ENCODE data around the gene MED10. TPM values are rescaled to one million over a fixed set of nuclear protein-coding genes. Genes with fewer than 3 reads are reported as not detected.

MED10 gene, protein sequence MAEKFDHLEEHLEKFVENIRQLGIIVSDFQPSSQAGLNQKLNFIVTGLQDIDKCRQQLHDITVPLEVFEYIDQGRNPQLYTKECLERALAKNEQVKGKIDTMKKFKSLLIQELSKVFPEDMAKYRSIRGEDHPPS
- total RNA-seq: 10 to 100 TPM; 24.4 to 24.5 TPM
- long read RNA-seq, transcript MED10-201 (4 exons, 1,141 nt): major isoform, 13 of 20 reads
- long read RNA-seq, partial matches to known transcripts: 0 of 20 reads
- long read RNA-seq, other reads (novel, unspliced or antisense): 6 of 20 reads

DNA sequence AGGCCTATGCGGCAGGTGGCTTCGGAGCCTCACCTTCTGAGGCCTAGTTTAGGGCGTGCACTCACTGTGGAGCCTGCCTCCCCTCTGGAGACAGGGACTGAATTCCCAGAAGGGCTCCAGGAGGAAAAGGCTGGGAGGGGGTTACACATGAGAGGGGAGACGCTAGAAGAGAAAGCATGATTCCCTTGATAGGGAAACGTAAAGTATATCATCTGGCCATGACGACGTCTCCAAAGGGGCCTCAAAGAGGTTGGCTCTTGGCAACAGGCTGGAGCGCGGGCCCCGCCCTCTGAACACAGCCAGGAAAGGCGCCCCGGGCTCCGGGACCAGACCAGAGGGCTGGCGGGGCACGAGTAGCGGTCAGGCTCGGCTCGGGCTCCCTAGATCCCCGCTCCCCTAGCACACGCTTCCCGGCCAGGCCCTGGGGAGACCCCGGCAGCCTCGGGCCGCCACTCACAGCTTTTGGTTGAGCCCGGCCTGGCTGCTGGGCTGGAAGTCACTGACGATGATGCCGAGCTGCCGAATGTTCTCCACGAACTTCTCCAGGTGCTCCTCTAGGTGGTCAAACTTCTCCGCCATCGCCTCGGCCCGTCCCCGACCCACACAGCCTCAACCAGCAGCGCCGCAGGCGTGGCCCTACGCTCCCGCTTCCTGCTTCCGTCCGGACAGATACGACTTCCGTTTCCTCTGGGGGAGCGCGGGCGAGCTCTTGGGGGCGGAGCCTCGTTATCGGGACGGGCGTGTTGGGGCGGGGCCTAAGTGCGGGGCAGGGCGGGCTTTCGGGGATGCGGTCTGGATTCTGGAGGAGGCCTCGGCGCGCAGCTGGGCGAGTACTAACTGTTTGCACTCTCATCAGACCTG, at the start of gene MED10:
Gene MED10 (minus strand): TSS at position 643 of the 861 bp plus-strand sequence. CDS start 64 bp downstream, at position 579.
- peak; percentile 99 to 100 for ATAC-seq
- intact Hi-C loops (cut with DNase I): loop anchor here in 1 of 2 donors (5.0 to 10.0 kb wide), 2 partner anchors 54 to 367 kb away; no protein-coding TSS in a partner anchor
- peak; percentile 97 for DNase-seq

DNA sequence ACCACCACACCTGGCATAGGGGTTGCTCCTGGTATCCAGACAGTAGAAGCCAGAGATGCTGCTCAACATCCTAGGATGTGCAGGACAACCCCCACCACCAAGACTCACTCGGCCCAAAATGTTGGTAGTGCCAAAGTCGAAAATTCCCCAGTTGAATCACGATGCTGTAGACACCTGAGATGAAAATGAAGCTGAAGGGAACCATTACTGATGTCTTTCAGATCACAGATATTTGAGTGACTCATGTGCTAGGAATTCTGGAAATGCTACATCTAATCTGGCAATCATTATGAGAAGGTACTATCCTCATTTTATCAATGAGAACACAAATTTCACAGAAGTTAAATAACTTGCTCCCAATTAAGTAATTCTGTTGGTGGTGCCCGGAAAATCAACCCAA, 49.3 kb upstream of the MED10 start:
- intact Hi-C loops (cut with DNase I): no loop called here
- DNase-seq (no peak), ATAC-seq (no peak)

DNA sequence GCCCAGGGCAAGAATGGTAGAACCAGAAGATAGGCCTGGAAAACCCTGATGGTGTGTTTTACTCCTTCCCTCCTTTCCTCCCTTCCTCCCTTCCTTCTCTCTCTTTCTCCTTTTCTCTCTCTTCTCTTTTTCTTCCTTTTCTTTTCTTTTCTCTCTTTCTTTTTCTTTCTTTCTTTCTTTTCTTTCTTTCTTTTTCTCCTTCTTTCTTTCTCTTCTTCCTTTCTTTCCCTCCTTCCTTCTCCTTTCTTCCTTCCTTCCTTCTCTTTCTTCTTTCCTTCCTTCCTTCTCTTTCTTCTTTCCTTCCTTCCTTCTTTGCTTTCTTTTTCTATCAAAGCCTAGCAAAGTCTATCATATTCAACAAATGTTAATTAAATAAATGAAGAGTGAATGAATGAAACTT, 46.4 kb upstream of the MED10 start:
- intact Hi-C loops (cut with DNase I): no loop called here

DNA sequence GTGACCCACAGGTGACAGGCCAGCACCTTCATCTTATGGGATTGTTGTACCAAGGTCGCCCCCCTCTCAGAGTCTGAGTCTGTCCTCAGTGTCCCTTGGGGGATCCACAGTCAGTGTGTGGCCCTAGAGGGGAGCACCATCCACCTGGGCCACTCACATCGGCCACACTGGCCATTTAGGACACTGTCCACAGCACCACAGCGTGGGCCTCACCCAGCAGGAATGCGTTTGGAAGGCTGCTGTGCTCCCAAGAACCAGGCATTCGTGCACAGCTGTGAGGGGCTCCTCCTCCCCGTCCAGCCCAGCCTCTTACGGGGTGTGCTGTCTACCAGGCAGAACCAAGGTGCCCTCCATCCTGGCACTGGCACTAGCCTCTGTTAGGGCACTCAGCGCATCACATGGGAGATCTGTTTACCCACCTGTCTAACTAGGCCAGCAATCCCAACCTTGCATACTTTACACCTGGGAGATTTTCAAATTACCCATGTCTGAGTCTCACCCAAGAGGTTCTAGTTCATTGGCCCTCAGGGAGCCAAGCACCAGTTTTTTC, 45.8 kb upstream of the MED10 start:
- no peak for DNase-seq
- ATAC-seq: no peak
- intact Hi-C loops (cut with DNase I): no loop called here

More for the DNA sequence above, 46.4 kb upstream of the MED10 start:
- no peak for ATAC-seq
- no peak for DNase-seq

DNA sequence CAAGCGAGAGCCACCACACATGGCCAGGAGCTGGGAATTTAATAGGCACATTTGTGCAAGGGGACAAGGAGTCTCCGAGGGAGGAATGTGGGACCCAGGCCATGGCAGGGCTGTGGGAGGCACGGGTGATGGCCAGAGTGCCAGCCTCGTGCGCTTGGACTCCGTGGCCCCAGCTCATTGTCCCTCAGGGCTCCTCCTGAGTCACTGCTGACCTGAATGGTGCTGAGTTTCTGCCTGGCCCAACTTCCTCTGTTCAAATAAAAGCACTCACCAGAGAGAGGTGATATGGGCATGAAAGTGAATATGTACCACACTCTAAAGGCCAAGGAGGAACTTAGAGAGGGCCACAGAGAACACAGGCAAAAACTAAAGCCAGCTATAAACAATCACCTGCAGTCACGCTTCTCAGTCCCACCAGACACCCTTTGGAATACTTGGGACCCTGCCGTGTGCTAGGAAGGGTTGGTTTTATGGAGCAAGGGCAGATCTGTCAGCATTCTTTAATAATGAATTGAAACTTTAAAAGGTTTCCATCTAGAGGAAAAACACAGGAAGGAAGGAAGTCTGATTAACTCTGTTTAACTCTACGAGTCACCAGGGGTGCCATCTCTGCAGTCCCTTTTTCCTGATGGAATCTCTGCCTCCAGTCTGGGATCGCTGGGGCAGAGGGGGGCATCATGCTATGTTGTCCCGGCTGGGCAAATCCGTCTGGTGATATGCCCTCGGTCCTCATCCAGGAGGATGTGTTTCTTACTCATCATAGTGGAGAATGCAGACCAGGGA, 45.2 kb upstream of the MED10 start:
- no peak for DNase-seq
- no peak for ATAC-seq
- intact Hi-C loops (cut with DNase I): no loop called here

DNA sequence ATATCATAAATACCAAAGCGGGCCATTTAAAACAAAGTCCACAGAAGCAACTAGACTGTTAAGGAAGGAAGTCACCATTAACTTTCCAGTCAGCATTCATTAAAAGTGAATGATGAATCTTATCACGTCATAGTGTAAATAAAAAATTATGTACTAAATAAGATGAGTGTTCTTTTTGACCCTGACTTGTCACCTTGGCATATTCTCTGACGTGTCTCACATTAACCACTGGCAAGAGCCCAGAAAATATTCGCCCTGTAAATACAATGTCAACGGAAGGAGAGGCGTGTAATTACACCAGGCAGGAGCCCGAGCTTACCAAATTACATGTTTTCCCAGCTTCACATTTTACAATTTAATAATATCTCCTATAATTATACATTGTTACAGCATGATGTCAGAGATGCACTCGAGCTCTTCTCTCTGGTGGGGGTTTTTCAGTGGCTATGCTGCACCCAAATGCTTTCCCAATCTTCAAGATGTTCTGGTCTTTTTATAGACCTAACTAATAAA, 41.0 kb upstream of the MED10 start:
- DNase-seq (no peak), ATAC-seq (peak in 1 of 2 donors; percentile 34)
- intact Hi-C loops (cut with DNase I): no loop called here

DNA sequence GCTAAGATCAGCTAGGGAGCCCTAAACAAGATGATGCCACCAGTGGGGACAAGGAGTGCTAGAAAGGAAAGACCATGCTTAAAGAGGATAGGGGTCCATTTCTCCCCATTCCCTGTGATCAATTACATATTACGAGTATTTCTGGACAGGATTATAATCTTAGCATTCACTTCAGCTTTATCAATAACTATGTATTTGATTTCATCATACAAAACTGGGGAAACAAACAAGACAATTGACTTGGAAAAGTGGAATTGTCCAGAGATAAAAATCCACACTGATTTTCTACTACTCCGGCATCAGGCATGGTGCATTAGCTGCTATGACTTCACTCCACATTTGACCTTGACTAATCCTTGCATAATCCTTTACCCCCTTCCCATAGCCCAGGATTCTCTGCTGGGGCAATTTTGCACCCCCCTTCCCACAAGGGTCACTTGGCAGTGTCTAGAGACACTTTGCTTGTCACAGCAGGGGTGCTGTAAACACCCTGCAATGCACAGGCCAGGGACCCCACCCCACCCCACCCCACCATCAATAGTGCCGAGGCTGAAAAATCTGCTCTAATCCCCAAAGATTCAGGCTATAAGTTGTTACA, 40.4 kb upstream of the MED10 start:
- ATAC-seq: no peak
- DNase-seq: no peak
- intact Hi-C loops (cut with DNase I): no loop called here

DNA sequence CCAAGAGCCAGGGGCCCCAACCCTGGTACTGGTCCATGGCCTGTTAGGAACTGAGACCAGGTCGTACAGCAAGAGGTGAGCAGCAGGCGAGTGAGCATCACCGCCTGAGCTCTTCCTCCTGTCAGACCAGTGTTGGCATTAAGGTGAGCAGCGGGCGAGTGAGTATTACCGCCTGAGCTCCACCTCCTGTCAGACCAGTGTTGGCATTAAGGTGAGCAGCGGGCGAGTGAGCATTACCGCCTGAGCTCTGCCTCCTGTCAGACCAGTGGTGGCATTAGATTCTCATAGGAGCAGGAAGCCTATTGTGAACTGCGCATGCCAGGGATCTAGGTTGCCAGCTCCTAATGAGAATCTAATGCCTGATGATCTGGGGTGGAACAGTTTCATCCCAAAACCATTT, 39.3 kb upstream of the MED10 start:
- ATAC-seq (no peak), DNase-seq (no peak)
- intact Hi-C loops (cut with DNase I): no loop called here

DNA sequence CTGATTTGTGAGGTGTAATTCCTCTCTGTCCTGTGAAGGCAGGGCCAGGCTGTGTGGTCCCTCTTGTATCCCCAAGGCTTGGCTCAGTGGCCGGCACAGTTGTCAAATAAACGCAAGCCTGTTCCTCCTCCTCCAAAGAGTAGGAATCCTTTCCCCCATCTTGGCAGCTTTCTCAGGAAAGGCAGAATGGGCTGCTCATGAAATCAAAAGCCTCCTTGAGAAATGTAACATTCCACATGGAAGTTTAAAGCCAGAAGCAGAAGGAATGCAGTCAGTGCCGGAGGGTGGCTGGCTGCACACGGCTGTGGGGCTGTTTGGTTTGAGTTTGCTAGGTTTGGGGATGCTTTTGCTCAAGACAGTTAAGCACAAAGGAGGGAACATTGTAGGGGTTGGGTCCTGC, 34.5 kb upstream of the MED10 start:
- DNase-seq: no peak
- intact Hi-C loops (cut with DNase I): no loop called here
- ATAC-seq: no peak

DNA sequence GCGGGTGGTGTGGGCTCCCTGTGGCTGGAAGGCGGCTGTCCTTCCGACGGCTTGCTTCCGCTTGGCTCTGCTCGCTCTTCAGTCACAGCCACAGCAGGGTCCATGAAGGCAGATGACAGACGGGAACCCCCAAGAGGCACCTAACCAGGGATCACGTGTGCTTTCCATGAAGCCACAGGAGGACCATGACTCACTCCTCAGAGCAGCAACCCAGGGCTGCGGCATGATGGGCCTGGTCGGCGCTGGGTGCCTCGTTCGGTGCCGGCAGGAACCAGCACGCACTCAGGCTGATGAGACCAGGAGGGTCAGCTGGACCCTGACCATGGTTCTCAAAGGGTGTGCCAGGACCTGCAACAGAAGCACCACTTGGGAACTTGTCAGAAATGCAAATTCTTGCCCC, 32.8 kb upstream of the MED10 start:
- ATAC-seq: no peak
- intact Hi-C loops (cut with DNase I): no loop called here

DNA sequence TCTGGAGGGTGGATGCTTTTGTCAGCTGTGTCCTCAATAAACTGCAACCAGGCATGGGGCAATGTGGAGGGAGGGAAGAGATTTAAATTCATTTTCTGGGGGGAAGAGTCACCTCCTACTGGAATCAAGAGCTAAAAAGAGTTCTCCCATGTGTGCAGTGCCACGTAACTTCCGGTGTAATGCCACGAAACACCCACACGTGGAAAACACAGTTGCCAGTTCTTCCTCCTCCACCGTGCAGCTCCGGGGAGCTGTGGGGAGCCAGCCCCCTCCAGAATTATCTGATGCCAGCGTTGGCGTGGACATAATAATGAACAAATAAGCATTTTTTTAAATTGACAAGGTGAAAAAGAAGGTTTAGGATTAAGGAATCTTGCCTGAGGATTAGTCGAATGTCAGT, 32.1 kb upstream of the MED10 start:
- no peak for ATAC-seq
- DNase-seq: no peak
- intact Hi-C loops (cut with DNase I): no loop called here

More for the DNA sequence above, 32.8 kb upstream of the MED10 start:
- no peak for DNase-seq

DNA sequence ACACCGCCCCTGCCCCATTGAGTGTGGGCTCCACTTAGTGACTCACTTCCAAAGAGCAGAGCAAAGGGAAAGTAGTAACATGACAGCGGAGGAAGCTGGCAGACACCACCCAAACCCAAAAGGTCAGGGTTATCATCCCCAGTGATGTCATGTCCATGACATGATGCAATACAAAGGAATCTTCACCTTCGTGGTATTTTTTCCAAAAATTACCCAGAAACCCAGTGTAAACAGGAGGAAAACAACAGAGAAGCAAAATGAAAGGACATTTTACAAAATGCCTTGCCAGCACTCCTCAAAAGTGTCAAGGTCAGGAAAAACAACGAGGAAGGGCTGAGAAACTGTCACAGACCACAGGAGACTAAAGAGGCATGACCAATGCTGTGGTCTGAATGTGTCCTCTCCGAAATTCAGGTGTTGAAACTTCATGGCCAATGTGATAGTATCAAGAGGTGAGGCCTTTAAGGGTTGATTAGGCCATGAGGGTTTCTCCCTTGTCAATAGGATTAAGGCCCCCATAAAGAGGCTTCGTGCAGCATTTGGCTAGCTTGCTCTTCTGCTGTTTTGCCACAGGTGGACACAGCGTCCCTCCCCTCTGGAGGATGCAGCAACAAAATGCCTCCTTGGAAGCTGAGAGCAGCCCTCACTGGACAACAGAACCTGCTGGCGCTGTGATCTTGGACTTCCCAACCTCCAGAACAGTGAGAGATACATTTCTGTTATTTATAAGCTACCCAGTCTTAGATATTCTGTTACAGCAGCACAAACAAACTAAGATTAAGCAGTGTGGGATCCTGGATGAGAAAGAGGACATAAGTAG, 30.5 kb upstream of the MED10 start:
- intact Hi-C loops (cut with DNase I): no loop called here
- DNase-seq (no peak), ATAC-seq (no peak)

DNA sequence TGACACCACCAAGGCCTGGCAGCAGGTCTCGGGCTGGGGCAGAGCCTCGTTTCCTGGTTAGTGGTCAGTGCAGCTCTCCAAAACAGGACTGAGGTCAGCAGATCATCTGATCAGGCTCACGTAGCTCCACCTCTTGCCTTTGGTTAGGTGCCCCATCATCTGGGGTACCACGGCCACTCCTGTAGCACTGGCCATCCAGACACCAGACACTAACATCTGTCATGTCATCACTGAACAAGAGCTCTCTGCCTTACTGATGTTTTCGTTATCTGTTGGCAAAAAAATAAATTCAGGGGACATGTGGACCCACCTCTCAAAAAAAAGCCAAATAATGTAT, 29.9 kb upstream of the MED10 start:
- intact Hi-C loops (cut with DNase I): no loop called here
- no peak for DNase-seq
- ATAC-seq: no peak

DNA sequence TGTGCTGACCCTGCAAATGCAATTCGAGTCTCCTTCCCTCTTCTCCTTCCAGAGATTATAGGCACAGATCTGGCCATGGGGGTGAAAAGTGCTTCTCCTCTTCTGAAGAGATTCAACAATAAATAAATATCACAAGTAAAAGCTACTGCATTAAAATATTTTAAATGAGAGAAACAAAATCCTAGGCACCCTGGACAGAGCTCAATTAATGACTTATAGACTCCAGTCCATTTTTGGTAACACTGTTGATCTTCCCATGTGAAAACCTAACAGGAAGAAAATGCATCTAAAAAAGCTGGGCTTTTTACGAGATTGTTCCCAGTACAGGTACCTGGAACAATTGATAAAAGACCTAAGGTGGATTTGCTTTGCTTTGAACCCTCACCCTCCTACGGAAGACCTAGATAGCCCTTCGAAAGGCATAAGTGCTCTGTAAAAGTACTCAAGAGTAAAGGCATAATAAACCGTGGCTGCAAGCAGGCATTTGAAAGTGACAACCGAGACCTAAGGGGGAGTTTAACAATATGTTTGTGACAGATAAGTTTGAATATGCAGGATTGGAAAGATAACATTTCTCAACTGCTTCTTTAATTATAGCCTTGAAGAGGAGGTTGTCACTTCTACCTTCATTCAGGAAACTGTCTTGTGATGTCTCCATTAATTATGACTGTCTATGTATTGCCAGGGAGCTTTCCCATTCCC, 29.4 kb upstream of the MED10 start:
- intact Hi-C loops (cut with DNase I): no loop called here
- ATAC-seq (no peak), DNase-seq (no peak)

DNA sequence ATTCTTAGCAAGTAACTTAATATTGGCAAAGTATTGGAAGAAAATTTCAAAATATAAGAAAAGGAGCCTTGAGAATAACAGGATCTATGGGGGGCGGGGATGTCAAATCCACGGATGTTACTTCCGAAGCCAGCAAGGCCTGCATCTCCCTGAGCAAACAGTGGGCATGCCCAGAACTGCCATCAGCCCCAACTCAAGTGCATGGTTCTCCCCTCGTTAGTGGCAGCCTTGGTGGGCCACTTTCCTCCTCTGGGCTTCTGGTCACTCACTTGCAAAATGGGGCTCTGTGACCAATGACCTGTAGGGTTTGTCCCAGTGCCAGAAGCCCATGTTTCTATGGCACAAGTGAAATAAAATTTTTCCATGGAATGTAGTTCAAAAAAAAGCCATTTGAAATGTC, 27.2 kb upstream of the MED10 start:
- DNase-seq: no peak
- intact Hi-C loops (cut with DNase I): no loop called here
- no peak for ATAC-seq

DNA sequence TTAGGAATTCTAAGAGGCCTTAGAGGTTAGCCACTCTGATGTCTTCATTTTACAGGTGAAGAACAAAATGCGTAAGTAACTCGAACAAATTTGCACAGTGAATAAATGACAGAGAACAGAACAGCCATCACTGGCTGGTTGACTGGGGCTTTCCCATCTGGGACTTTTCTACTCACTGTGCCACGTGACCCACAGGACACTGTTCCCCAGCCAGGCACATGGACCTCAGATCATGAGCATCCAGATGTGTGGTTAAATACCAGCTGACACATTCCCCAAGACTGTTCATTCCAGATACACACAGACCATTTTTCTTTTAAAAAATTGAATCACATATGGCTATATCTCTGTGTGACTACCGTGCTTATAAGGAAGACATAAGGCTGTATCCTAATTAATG, 25.8 kb upstream of the MED10 start:
- intact Hi-C loops (cut with DNase I): no loop called here
- DNase-seq (no peak), ATAC-seq (no peak)

DNA sequence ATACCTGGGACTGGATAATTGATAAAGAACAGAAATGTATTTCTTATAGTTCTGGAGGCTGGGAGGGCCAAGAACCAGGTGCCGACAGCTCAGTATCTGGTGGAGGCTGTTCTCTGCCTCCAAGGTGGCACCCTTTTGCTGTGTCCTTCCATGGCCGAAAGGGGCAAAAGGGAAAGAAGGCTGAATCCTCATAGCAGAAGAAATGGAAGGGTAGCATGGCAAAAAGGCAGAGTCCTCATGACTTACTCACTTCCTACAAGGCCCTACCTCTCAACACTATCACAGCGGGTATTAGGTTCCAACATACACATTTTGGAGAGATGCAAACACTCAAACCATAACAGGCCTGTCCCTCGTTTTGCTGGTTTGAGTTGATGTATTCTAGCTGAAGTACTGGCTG, 25.1 kb upstream of the MED10 start:
- intact Hi-C loops (cut with DNase I): no loop called here
- DNase-seq: no peak
- no peak for ATAC-seq

DNA sequence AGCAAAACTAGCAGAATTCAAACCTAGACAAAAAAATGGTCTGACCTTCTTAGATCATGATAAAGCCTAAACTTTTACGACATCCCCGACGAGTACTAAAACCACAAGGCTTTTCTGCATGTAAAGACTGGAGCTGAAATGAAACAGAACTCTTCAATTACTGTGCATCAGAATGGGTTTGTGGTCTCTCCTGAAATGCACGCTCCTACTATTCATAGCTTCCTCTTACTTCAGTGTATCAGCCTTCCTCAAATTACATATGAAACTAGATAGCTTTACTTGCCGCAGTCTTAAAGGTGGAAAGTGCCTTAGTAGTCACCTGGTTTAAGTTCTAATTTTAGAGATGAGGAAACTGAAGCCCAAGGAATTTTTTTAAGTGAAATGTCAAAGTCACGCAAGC, 24.6 kb upstream of the MED10 start:
- intact Hi-C loops (cut with DNase I): no loop called here
- DNase-seq (no peak), ATAC-seq (no peak)
